ENCODE data around the gene EFTUD2.
"Not testable (repeated sequence)": the region's sequence is repeated elsewhere in the genome, so short reads cannot be mapped to it uniquely, and the experiment has no call there.

Gene EFTUD2

DNA sequence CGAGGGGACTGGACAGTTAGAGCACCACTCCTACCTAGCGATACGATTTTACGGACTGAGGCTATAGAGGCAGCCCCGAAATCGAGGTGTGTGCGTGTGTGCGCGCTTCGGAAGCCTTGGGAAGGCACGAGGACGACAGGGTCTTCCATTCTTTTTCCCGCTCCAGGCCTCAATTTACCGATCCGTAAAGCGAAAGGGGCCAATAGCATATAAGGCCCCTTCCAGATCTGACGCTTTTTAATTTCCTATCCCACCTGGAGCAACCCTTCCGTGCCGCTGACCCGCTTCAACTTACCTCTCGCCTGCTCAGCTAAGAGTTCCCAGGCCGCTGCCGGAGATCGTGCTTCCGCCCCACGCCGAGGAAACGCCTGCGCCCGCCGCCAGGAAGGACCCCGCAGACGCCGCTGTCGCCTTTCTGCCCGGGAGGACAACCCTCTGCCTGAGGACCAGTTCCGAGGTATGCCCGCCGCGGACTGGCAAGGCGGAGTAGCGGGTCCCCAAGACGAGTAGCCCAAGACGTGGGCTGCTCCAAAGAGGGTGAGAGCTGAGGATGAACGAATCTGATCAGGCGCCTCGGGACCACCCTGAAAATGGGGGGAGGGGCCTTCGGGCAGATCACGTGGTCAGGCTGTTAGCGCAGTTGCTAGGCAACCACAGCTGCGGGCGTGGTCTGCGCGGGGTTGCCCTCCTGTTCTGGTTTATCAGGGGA lies at the start of gene EFTUD2:
Gene EFTUD2 (minus strand): TSS at position 372 of the 709 bp plus-strand sequence. CDS start 4,924 bp downstream, outside the sequence.
- DNase-seq = peak; percentile 33

DNA sequence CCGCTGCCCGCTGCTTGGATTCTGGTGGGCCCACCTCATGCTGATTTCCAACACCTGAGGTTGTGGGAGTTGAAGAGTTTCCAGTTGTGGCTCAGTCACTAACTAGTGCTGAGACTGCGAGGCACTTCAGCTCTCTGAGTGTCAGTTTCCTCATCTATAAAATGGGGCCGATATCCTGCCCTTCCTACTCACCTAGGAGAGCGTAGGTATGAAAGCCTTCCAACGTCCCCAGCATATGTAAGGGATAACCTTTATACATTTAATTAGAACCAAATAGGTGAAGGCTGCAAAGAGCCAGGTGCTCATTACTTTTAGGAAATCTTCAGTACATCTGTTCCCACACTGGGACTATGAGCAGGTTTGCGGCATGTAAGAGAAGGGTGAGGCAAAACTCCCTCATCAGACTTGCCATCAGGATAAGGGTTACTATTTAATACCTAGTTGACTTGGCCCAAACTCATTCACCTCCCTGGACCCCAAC lies 49.1 kb upstream of the EFTUD2 start:
- DNase-seq = no peak

GRCh38 chr17:44947461-44948314 lies 48.4 kb upstream of the EFTUD2 start, which contains the start of gene KIF18B:
Gene KIF18B, minus strand, starts transcription at chr17:44947773. Its CDS starts 11,429 bp downstream, at chr17:44936344.
- DNase-seq = peak; percentile 86

GRCh38 chr17:44945652-44946051 lies 46.4 kb upstream of the EFTUD2 start:
- DNase-seq = not testable (repeated sequence)

- no peak for DNase-seq
Observed at GRCh38 chr17:44942456-44942855, 43.2 kb upstream of the EFTUD2 start.

DNA sequence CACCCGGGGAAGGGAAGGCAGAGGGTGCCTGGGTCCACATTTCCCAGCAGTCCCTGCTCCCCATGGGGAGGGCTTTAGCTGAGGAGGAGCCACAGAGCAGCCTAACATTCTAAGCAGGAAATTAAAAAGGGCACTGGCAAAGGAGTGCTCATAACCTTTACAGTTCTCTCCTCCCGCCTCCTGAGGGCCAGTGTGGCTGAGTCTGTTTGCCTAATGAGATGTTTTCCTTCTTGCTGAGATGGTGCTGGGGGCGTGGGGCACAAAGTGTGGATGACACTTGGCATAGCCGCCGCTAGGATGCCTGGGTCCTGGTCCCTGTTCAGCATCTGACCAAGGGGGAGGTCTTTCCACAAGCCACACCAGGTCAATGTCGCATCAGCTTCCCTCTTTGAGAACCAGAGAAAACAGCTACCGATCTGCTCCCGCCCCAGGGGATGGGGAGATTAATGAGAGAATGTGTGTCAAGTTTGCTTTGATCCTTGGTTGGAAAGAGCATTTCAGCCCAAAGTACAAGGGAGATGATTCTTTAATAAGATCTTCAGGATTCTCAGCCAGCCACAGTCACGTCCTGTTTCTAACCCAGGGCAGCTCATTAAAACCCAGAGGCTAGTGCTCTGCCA lies 42.6 kb upstream of the EFTUD2 start:
- DNase-seq = no peak

GRCh38 chr17:44940768-44941167 lies 41.5 kb upstream of the EFTUD2 start:
- no peak for DNase-seq

DNA sequence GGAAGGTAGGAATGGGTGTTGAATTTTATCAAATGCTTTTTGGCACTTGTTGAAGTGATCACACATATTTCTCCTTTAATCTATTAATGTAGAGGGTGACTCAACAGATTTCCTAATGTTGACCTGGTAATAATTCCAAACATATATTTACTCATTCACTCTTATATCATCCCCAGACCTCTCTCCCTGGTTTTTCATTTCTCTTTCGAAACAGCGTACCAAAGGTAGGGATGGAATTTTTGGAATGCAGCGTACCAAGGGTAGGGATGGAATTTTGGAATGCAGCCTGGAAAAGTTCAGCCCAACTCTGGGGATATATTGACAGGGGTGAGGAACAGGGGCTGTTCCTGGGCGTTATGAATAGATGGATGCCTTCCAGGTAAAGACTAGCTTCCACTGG lies 41.1 kb upstream of the EFTUD2 start:
- no peak for DNase-seq

GRCh38 chr17:44935116-44935515 lies 35.9 kb upstream of the EFTUD2 start:
- no peak for DNase-seq

DNA sequence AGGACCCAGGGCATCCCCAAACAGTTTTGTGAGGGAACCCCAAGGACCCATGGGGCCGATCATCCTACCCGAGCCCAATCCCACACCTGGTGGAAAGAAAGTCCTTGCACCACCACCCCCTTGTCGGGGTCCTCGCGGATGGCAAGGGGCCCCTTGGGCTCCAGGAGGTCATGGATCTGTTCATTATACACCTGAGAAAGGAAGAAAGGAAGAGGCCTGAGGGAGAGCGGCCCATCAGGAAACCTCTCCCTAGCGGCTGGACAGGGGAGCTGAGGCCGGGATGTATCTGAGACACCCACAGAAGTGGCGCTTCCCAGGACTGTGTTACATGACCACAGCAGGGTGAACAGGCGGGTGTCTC lies 35.5 kb upstream of the EFTUD2 start:
- no peak for DNase-seq

GRCh38 chr17:44933824-44934744 lies 34.8 kb upstream of the EFTUD2 start:
- no peak for DNase-seq

- no peak for DNase-seq
Observed at GRCh38 chr17:44932787-44933097, 33.5 kb upstream of the EFTUD2 start.

DNA sequence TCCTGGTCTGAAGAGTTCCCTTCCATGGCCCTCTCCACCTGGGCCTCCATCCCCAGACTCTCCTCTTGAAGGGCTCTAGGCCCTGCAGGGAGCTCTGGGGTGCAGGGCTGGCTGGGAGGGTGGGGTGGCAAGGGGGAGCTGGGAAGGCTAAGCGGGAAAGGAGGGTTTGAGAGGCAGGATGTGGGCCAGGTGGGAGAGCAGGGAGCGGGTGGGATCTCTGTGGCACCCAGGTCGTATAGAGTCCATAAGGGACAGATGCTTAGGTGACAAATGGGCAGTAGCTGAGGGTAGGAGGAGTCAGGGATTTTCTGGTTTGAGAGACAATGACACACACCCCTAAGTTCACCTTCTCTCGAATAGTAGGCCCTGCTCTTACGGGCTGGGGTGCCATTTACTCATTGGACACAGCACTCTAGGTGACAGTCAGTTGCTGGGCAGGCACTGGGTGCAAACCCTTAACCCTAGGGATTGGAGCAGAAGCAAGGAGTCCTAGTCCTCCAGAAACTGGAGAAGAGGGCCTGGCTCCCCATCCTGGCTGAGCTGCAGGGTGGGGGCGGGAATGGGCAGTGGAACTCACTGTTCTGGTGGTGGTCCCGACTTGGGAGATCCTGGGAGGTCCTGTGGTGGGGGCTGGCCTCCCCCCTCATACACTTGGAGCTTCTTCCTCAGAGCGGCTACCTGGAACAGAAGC lies 33.0 kb upstream of the EFTUD2 start:
- DNase-seq = no peak

DNA sequence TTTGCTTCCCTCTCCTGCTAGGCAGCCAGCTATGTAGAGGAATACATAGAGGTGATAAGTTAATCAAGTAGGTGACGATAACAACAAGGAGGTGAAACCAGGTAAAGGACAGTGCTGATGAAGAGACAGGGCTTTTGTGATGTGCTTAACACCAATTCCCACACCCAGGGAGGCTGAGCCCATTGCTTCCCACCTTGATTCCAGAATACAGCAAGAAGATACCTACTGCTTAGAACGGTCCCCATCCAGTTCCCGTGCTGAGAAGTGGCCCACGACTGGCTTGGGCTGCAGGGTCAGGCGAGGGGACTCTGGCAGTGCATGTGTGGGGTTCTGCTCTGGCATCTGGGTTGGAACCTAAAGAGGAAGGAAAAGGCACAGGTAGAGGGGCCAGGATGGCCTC lies 32.1 kb upstream of the EFTUD2 start:
- DNase-seq = no peak

- no peak for DNase-seq
Observed at GRCh38 chr17:44930667-44931066, 31.4 kb upstream of the EFTUD2 start.

GRCh38 chr17:44928950-44929720 lies 29.9 kb upstream of the EFTUD2 start:
- DNase-seq = no peak

DNA sequence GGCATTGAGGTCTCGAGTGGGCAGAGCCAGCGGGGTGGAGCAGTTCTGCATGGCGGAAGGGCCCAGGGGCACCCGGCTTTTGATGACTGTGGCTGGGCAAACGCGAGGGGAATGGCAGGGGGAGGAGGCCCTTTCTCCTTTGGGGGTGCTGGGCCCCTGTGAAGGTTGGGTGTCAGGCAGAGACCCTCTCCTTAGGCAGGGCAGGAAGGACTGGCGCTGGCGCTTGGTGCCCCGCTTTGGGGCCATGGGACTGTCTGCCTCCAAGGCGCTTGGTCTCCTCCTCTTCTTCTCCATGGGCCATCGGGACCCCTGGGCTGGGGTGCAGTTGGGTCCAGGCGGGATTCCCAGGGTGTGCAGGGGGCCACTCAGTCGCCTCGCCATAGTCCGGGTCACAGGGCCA lies 28.9 kb upstream of the EFTUD2 start:
- no peak for DNase-seq

DNA sequence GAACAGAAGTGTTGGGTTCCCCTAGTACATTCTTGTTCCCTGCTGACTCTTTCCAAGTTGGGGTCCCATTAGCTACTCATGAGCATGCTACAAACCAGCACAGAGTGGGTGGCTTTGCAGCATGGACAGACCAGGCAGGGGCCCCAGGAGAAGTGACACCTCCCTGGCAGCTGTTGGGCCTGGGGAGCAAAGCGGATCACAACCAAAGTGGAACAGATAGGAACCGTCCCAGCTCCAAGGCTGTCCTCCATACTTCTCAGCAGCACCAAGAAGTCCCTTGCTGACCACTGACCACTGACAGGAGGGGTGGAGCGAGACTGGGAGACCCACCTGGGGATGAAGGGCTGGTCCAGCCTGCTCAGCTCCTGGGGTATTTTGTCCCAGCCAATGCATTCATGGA lies 28.5 kb upstream of the EFTUD2 start:
- no peak for DNase-seq

DNA sequence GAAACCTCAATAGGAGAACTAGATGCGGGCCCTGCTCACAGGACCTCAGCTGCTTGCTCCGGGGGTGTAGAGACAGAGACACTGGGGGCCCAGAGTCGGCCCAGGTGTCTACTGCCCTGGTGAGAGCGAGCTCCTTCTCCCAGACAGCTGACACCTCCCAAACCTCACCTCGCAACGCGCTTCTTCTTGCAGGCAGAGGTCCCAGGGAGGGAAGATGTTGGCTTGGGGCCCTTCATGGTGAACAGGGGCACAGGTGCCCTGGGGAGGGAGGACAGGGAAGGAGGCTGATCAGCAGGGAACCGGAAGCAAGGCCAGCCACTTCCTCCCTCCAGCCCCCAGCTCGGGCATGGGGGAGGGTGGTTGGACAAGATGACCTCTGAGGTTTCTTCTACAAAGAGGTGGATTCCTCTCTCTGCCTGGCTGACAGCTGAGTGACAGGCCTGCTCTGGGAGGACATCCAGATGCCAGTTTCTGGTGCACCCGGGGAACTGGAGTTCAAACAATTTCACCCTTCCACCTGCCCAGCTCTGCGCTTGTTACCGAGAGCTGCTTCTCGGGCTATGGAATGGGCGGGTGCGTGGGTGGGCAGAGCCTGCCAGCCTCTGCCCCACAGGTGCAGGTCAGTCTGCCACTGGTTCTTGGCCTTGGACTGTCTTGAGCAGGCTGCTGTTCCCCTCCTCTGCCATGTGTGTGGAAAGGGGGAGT lies 27.7 kb upstream of the EFTUD2 start:
- no peak for DNase-seq

Measured in NCI-H187 treated with DMSO at 0.1 percent for 48 hours (cell line).